NCI-H345 treated with DMSO at 0.1 percent for 48 hours (cell line): ENCODE data around the gene ARL17A.
"Not testable (repeated sequence)": the region's sequence is repeated elsewhere in the genome, so short reads cannot be mapped to it uniquely, and the experiment has no call there.

Experiments used
- DNase-seq: peaks from one replicate; lab custom pipeline; 2025; ENCODE audit not compliant: unreplicated experiment; lab: John Stamatoyannopoulos, UW

The ARL17A gene

DNA sequence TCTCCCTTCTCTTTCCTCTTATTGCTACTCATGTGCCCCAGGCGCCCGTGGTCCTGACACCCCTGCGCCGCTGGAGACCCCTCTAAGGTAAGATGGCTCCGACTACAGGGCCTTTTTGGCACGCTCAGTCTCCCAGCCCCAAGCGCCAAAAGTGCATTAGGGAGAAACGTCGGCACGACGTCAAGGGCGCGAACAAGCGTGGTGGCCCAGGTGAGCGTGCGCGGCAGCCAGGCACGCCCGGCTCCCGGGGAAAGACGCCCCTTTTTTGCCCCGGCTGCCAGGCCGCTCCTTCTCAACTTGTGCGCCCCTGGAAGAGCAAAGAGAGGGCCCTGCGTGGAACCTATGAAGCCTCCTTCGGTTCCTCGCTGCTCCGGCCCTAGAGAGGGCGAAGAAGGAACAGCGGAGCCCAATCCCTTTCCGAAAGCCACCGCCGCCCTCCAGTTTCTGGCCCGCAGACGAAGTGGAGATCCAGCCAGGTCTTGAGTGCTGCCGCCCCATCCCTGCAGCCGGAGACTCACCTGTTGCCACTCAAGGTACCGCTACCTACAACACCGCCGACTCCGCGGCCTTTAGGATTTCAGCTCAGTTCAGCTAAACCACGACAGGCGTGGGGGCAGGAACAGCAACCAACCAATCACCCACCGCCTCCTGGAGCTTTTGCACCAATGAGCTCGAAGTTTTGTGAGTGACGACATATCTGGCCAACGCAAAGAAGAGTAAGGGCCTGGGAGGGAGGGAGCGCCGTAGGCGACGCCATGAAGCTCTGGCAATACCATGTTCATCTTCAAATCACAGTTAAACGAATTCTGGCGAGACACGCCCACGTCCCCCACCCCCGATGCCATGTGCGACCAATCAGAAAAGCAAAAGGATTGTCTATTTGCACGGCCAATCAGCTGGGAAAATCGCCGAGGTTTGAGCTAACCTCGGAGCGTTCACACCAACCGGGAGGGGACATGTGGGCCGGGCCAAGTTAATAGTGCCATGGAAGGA is at the start of gene ARL17A:
Gene ARL17A (minus strand): TSS at position 609 of the 993 bp plus-strand sequence. CDS start 3,369 bp downstream, outside the sequence.
- DNase-seq = not testable (repeated sequence)

- DNase-seq = not testable (repeated sequence)
Measured at GRCh38 chr17:46628753-46629436, 49.4 kb upstream of the ARL17A start.

GRCh38 chr17:46627452-46627851 is 48.0 kb upstream of the ARL17A start:
- not testable (repeated sequence) for DNase-seq

GRCh38 chr17:46624726-46625125 is 45.2 kb upstream of the ARL17A start:
- DNase-seq = not testable (repeated sequence)

GRCh38 chr17:46623790-46624189 is 44.3 kb upstream of the ARL17A start:
- not testable (repeated sequence) for DNase-seq

DNA sequence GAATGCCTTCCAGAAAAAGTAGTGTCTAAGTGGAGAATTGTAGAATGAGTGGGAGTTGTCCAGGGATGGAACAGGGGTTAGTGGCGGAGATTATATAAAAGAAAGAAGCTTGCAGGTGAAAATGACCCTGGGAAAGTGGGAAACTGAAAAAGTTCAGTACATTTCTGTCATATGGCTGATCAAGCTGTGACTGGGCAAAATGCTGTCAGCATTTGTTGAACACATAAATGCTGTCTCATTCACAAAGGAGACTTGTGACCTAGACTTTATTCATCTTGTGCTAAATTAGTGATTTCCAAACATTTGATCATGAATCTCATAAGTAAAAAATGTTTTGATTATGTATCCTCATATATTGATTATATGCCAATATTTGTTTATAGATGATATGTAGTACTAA is 39.5 kb upstream of the ARL17A start:
- not testable (repeated sequence) for DNase-seq

- DNase-seq = not testable (repeated sequence)
Measured at GRCh38 chr17:46617121-46617520, 37.6 kb upstream of the ARL17A start.

DNA sequence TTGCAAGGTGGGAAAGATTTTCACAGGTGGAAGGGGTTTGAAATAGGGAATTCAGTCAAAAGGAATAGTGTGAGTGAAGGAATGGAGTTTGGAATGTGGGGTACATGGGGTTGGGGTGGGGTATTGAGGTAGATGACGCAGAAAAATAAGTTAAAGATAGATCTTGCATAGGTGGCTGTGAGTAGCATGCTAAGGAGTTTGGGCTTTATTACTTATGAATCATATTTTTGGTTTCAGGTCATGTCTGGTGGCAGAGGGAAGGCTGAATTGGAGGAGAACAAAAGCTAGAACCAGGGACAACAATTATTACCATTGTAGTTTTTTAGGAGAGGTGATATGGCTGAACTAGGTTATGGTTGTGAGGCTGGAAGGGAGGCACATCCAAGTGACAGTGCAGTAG is 34.4 kb upstream of the ARL17A start:
- DNase-seq = not testable (repeated sequence)

- not testable (repeated sequence) for DNase-seq
Measured at GRCh38 chr17:46611304-46611703, 31.8 kb upstream of the ARL17A start.

DNA sequence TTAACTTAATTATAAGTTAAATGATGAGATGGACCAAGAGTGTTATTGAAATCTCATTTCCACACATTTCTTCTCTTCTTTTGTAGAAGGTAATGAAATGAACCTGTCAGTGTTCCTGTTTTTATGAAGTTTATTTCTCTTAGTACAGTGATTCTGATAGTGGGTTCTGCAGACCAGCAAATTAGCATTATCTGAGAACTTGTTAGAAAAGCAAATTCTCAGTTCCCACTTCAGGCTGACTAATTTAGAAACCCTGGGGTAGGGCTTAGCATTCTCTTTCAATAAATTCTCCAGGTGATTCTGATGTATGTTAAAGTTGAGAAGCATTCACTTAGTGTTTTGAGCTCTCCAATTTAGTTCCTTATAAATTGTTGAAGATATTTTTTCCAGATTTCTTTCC is 23.6 kb upstream of the ARL17A start:
- not testable (repeated sequence) for DNase-seq

DNA sequence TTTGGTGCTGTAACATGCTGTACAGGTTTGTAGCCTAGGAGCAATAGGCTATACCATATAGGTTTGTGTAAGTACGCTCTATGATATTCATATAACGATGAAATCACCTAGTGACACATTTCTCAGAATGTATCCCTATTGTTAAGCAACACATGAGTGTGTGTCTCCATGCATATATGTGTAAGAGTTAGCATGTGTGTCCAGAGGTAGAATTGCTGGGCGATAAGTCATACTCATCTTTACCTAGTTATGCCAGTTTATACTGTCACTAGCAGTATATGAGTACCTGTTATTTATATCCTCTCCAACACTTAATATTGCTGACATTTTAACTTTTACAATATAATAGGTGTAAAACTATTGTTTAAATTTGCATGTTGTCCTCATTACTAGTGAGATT is 21.3 kb upstream of the ARL17A start:
- not testable (repeated sequence) for DNase-seq

GRCh38 chr17:46598344-46598931 is 18.9 kb upstream of the ARL17A start:
- DNase-seq = not testable (repeated sequence)

DNA sequence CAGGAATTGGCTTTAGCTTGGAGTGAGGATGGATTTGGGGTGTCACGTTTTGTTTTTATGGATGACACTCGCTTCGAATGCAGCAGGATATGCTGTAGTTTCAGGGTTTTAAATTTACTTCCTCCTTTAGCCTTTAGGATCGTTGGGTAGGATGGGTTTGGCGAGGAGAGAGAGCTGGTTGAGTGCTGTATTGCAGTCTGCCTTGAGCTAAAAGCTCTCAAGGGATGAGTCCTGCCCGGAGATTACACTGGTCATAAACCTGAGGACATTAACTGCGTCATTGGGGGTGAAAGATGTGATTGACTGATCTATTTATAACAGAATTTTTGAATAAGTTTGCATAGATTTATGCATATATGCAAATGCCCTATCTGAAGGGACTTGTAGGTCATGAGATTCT is 11.8 kb upstream of the ARL17A start:
- not testable (repeated sequence) for DNase-seq

GRCh38 chr17:46590157-46591146 is 11.0 kb upstream of the ARL17A start, which contains the start of gene NSF:
NSF (plus strand) TSS chr17:46590669; CDS start chr17:46590776, 107 bp downstream.
- not testable (repeated sequence) for DNase-seq

GRCh38 chr17:46585444-46585843 is 6.0 kb upstream of the ARL17A start:
- DNase-seq = not testable (repeated sequence)

GRCh38 chr17:46580082-46580481 is 591 bp upstream of the ARL17A start:
- not testable (repeated sequence) for DNase-seq

- DNase-seq = not testable (repeated sequence)
Measured at GRCh38 chr17:46571796-46572195, 7.7 kb downstream of the ARL17A start.

- DNase-seq = not testable (repeated sequence)
Measured at GRCh38 chr17:46566980-46567379, 12.5 kb downstream of the ARL17A start.

DNA sequence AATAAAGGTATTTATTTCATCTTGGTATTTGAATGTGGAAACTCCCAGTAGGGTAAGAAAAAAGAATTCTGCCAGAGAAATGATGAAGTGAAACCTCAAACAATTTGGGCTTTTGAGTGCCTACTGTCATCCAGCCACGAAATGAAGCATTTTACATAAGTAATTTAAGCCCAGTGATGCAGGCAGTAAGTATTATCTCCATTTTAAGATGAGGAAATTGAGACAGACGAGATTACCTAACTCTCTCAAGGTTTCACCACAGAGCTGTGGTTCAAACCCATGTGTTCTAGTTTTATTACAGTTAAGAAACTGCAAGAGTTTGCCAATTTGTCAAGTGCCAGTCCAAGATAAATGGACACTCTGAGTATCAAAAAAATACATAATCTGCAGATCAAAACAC is 13.2 kb downstream of the ARL17A start:
- DNase-seq = not testable (repeated sequence)

DNA sequence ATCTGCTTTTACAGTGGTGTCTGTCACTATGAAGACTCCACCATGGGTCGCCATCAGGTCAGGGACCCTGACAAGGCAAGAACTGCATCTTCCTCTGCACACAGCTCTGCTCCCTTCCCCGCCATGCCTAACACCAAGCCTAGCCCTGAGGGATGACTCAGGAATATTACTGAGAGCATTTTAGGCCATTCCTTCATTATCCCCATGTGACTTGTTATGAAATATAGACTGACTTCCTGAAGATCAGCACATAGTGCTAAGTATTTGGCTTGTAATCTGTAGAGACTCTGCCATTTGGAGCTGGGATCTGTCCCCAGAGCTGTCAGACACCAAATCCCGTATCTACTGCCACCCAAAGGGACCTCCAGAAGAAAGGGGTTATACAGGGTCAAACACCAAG is 19.4 kb downstream of the ARL17A start:
- DNase-seq = not testable (repeated sequence)
